H1 (cell line): Measurements from ENCODE around the gene VAV2. TPM values are rescaled to one million over a fixed set of nuclear protein-coding genes. Genes with fewer than 3 reads are reported as not detected.

Experiments used
- FOSL1 ChIP-seq: IDR thresholded peaks from 2 replicates; pipeline ENCODE4 v1.6.1; 2011; ENCODE audit warnings: mild to moderate bottlenecking, low read depth, low read length, moderate library complexity; ENCODE audit not compliant: insufficient read depth
- SRF ChIP-seq: IDR thresholded peaks from 2 replicates; pipeline ENCODE4 v1.6.1; 2011; ENCODE audit warnings: mild to moderate bottlenecking, low read depth, low read length, moderate library complexity
- TAF7 ChIP-seq: optimal IDR thresholded peaks from 2 replicates; pipeline ENCODE3; 2011; ENCODE audit warnings: low read depth, mild to moderate bottlenecking, inconsistent platforms, low read length, moderate library complexity, borderline replicate concordance
- USF2 ChIP-seq: IDR thresholded peaks from 2 replicates; pipeline ENCODE4 v1.6.1; 2011; ENCODE audit warnings: low read length, improper control_type of control experiment
- polyA plus RNA-seq, 7 experiments: library from polyadenylated mRNA; depleted of rRNA in 3 of 7; stranded (reverse) in 5 of 7; unstranded in 2 of 7; fragments of >200 nt in 5 of 7; fragments of 200-250 nt in 2 of 7; gene quantifications; 1 replicate in 5 of 7; 2 replicates in 1 of 7; 4 replicates in 1 of 7; pipeline versions ENCODE4 v1.2.1 to v1.2.3, GENCODE V29; 2011 to 2013; ENCODE audit warnings: missing spikeins in 2 of 7, mixed read lengths in 2 of 7
- total RNA-seq: library from RNA; stranded (reverse); fragmentation: NEBNext Ultra II Directional; extraction: Animal tissue kit (Norgen Biotek cat#: 25700); gene quantifications from 2 replicates; pipeline ENCODE4 v1.2.1, GENCODE V29; 2021

The VAV2 gene
- total and polyA plus RNA-seq, 2 of the 8 experiments (the other 6 are each of a cell fraction or from before 2014, with no cell fraction given): 13.6 to 37.6 TPM

GRCh38 chr9:133735931-133736330 lies 256.2 kb downstream of the VAV2 start (continued):
- no peak for TF ChIP-seq USF2
- no peak for TF ChIP-seq FOSL1
- TF ChIP-seq TAF7: no peak
- TF ChIP-seq SRF: no peak
